ENCODE data around the gene THAP8. TPM values are rescaled to one million over a fixed set of nuclear protein-coding genes. Genes with fewer than 3 reads are reported as not detected.
A peak's percentile ranks its signal among the peaks of the same experiment; 100 is the strongest.

Gene THAP8
- total RNA-seq, 1 experiment from 2014 or later = 3.2 TPM

DNA sequence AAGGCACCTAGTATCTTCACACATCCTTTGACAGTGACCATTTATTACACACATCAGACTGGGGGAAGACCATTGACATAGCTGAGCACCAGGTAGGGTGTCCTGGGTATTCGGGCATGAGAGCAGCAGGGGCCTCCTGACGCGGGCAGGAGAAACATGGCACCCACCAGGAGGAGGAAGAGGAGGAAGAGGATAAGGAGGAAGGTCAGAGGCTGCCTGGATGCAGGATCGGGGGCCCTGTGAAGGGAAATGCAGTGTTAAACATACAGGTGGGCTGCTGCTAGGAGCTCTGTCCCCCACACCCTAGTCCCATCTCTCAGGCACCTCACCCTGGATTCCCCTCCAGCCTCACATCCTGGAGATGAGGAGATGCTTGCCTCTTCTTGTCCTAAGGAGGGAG, 50.8 kb downstream of the THAP8 start:
- no peaks in the 10 kb centered on the region for H3K4me1 Mint-ChIP-seq (ENCODE audit: low read depth, unreplicated experiment)
- peaks cover 30% of the 10 kb centered on the region for H3K36me3 Mint-ChIP-seq (ENCODE audit: insufficient read depth, unreplicated experiment)
- no peak for DNase-seq
- intact Hi-C loops (cut with micrococcal nuclease; ENCODE audit: unreplicated experiment) = no loop called here
- no peak overlapping the region for H3K4me3 Mint-ChIP-seq (ENCODE audit: low read depth, unreplicated experiment)
- H3K9me3 Mint-ChIP-seq (ENCODE audit: low read depth, unreplicated experiment) = no peaks in the 10 kb centered on the region
- TF ChIP-seq, protein P1, sequence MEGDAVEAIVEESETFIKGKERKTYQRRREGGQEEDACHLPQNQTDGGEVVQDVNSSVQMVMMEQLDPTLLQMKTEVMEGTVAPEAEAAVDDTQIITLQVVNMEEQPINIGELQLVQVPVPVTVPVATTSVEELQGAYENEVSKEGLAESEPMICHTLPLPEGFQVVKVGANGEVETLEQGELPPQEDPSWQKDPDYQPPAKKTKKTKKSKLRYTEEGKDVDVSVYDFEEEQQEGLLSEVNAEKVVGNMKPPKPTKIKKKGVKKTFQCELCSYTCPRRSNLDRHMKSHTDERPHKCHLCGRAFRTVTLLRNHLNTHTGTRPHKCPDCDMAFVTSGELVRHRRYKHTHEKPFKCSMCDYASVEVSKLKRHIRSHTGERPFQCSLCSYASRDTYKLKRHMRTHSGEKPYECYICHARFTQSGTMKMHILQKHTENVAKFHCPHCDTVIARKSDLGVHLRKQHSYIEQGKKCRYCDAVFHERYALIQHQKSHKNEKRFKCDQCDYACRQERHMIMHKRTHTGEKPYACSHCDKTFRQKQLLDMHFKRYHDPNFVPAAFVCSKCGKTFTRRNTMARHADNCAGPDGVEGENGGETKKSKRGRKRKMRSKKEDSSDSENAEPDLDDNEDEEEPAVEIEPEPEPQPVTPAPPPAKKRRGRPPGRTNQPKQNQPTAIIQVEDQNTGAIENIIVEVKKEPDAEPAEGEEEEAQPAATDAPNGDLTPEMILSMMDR (IDR thresholded peaks at IDR 0.05; ENCODE audit: unreplicated experiment) = no peak
- no peaks in the 10 kb centered on the region for H3K27me3 Mint-ChIP-seq (ENCODE audit: unreplicated experiment)
- CTCF ChIA-PET = interaction anchor here (0.7 kb wide), 2 partner anchors 208 to 659 kb away, joined by 3 read pairs; no protein-coding TSS in a partner anchor
- no peak overlapping the region for H3K27ac Mint-ChIP-seq (ENCODE audit: unreplicated experiment)
- no TSS peak for BruUV-seq (replicated peaks)

DNA sequence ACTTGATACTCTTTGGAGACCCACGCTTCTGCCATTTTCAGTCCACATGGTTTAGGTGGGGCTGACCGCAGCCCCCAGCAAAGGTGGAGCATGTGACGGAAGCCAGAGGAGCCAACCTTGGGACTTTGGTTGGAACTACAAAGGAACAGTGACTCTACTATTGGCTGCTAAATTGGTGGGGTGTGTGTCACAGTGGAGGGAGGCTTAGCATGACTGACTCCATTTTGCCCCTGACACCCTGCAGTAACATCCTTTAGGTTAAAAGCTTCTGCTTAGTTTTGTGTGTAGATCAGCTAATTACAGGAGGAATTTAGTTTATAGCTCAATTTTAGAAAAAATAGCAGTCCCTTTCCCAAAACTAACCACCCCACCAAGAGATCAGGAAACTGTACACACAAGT, 52.5 kb downstream of the THAP8 start:
- H3K4me1 Mint-ChIP-seq (ENCODE audit: low read depth, unreplicated experiment) = peaks cover 5% of the 10 kb centered on the region
- no peaks in the 10 kb centered on the region for H3K9me3 Mint-ChIP-seq (ENCODE audit: low read depth, unreplicated experiment)
- BruUV-seq (replicated peaks) = no TSS peak
- no peaks in the 10 kb centered on the region for H3K27me3 Mint-ChIP-seq (ENCODE audit: unreplicated experiment)
- TF ChIP-seq, protein P1 (IDR thresholded peaks at IDR 0.05; ENCODE audit: unreplicated experiment) = no peak
- no peak overlapping the region for H3K4me3 Mint-ChIP-seq (ENCODE audit: low read depth, unreplicated experiment)
- DNase-seq = no peak
- H3K36me3 Mint-ChIP-seq (ENCODE audit: insufficient read depth, unreplicated experiment) = peaks cover 21% of the 10 kb centered on the region
- CTCF ChIA-PET = interaction anchor here (0.7 to 0.8 kb wide), 2 partner anchors 13 to 53 kb away, joined by 4 to 7 read pairs; partner anchors contain the start of genes ALKBH6 and THAP8
- intact Hi-C loops (cut with micrococcal nuclease; ENCODE audit: unreplicated experiment) = no loop called here
- H3K27ac Mint-ChIP-seq (ENCODE audit: unreplicated experiment) = no peak overlapping the region

DNA sequence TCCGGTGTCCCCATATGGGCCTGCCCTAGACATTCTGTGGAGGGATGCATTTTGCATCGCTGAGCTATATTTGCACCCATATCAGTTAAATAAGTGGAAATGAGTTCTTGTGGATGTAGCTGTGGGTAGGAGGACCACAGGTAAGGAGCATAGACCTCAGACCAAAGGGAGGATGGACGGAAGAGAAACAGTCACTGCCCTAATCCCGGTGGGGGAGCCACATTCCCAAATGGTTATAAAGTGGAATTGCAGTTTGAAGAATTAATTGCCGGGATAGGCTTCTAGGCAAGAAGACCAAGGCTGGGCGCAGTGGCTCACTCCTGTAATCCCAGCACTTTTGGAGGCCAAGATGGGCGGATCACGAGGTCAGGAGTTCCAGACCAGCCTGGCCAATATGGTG, 57.3 kb downstream of the THAP8 start:
- H3K4me3 Mint-ChIP-seq (ENCODE audit: low read depth, unreplicated experiment) = peak overlapping the region; percentile 80
- no peak for DNase-seq
- peaks cover 30% of the 10 kb centered on the region for H3K36me3 Mint-ChIP-seq (ENCODE audit: insufficient read depth, unreplicated experiment)
- CTCF ChIA-PET = no interaction called here
- H3K27ac Mint-ChIP-seq (ENCODE audit: unreplicated experiment) = peak overlapping the region; percentile 13
- TF ChIP-seq, protein P1 (IDR thresholded peaks at IDR 0.05; ENCODE audit: unreplicated experiment) = no peak
- intact Hi-C loops (cut with micrococcal nuclease; ENCODE audit: unreplicated experiment) = no loop called here
- H3K4me1 Mint-ChIP-seq (ENCODE audit: low read depth, unreplicated experiment) = peaks cover 15% of the 10 kb centered on the region
- H3K9me3 Mint-ChIP-seq (ENCODE audit: low read depth, unreplicated experiment) = no peaks in the 10 kb centered on the region
- H3K27me3 Mint-ChIP-seq (ENCODE audit: unreplicated experiment) = no peaks in the 10 kb centered on the region
- BruUV-seq (replicated peaks) = no TSS peak

DNA sequence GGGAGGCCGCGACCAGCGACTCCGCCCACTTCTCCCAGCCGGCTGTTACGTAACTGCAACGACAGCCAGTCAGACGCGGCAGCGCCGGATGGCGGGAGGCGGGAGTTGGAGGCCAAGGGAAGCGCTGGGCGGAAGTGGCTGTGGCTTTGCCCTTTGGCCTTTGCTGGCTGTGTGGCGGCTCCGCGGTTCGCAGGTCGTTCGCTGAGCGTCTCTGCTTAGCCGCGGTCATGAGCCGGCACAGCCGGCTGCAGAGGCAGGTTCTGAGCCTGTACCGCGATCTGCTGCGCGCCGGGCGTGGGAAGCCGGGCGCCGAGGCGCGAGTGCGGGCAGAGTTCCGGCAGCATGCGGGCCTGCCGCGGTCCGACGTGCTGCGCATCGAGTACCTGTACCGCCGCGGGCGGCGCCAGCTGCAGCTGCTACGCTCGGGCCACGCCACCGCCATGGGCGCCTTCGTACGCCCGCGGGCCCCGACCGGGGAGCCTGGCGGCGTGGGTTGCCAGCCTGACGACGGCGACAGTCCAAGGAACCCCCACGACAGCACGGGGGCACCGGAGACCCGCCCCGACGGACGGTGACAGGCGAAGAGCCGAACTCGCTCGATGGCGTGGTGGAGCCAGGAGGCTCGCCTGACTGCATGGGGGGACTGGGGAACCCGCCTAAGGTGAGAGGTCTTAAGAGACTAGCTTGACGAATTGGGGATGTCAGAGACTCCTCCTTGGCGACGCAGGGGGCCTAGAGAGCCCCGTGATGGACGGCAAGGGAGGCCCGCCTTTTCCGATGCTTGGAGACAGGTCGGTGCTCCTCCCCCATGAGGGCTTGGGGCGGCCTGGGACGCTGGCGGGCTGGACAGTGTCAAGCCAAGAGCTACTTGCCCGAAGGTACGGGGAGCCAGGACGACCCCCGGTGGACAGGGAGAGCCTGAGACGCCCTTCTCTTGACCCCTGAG, 58.8 kb downstream of the THAP8 start, which contains the start of gene SDHAF1:
SDHAF1 (plus strand) TSS at position 141 of the 946 bp plus-strand sequence; CDS start at position 228, 87 bp downstream.
- intact Hi-C loops (cut with micrococcal nuclease; ENCODE audit: unreplicated experiment) = no loop called here
- Mint-ChIP-seq H3K9me3 (ENCODE audit: low read depth, unreplicated experiment) (peaks cover 2% of the 10 kb centered on the region), H3K27ac (ENCODE audit: unreplicated experiment) (peak within 1 kb of the TSS; percentile 68), H3K36me3 (ENCODE audit: insufficient read depth, unreplicated experiment) (peaks cover 30% of the 10 kb centered on the region), H3K4me1 (ENCODE audit: low read depth, unreplicated experiment) (peaks cover 15% of the 10 kb centered on the region), H3K27me3 (ENCODE audit: unreplicated experiment) (peaks cover 9% of the 10 kb centered on the region), H3K4me3 (ENCODE audit: low read depth, unreplicated experiment) (peak within 1 kb of the TSS; percentile 80)
- TF ChIP-seq, protein P1 (IDR thresholded peaks at IDR 0.05; ENCODE audit: unreplicated experiment) = no peak
- CTCF ChIA-PET = interaction anchor here (0.6 to 2.0 kb wide), 2 partner anchors 13 to 19 kb away, joined by 3 to 5 read pairs; partner anchors contain the start of genes ALKBH6 and SYNE4
- BruUV-seq (replicated peaks) = TSS peak; percentile 38
- DNase-seq = peak; percentile 97

Measured in Calu3 (cell line).